IMR-90 (cell line): Measurements from ENCODE around the gene OXLD1. TPM values are rescaled to one million over a fixed set of nuclear protein-coding genes. Genes with fewer than 3 reads are reported as not detected.

ENCODE experiments used
- ATAC-seq: fragments of 200-7000 bp; cut with Tn5 transposase; 2 replicates; pipeline ENCODE4 v1.9.1; 2020; ENCODE audit warnings: low read depth, mild to moderate bottlenecking, moderate library complexity
- BruUV-seq: library from RNA; stranded (reverse); fragments of 400-500 nt; replicated peaks from 2 replicates; lab custom pipeline; 2021; lab: Mats Ljungman, UMichigan
- CTCF ChIA-PET: fragments of 300-600 bp; formaldehyde crosslinking; extraction: SDS; loops from one replicate; lab custom pipeline; 2021; ENCODE audit warnings: antibody characterized with exemption; lab: Yijun Ruan, JAX
- POLR2A ChIA-PET: fragments of 300-600 bp; sonication (Branson Sonifier 250); formaldehyde crosslinking; loops from one replicate; lab custom pipeline; 2022; ENCODE audit warnings: antibody characterized with exemption; ENCODE audit not compliant: unreplicated experiment; lab: Charles Lee
- DNase-seq: peaks from one replicate; pipeline ENCODE4 v3.0.0; 2013
- H2AFZ ChIP-seq: replicated peaks from 2 replicates; pipeline ENCODE3; 2013; ENCODE audit warnings: low read length, mild to moderate bottlenecking; ENCODE audit not compliant: poor library complexity
- H2AK5ac ChIP-seq: 2 replicates; pipeline ENCODE4 v1.6.1; 2013; ENCODE audit warnings: low read depth, low read length, inconsistent platforms
- H2AK9ac ChIP-seq: replicated peaks from 2 replicates; pipeline ENCODE3; 2013; ENCODE audit warnings: mild to moderate bottlenecking, low read depth, low read length, moderate library complexity; ENCODE audit not compliant: poor library complexity
- H2BK120ac ChIP-seq: 2 replicates; pipeline ENCODE4 v1.6.1; 2013; ENCODE audit warnings: low read depth, low read length, inconsistent platforms
- H2BK15ac ChIP-seq: 3 replicates; pipeline ENCODE4 v1.6.1; 2013; ENCODE audit warnings: low read depth, low read length, inconsistent platforms
- H2BK20ac ChIP-seq: 2 replicates; pipeline ENCODE4 v1.6.1; 2013; ENCODE audit warnings: low read depth, mild to moderate bottlenecking, inconsistent platforms, low read length, moderate library complexity
- H2BK5ac ChIP-seq: 2 replicates; pipeline ENCODE4 v1.6.1; 2013; ENCODE audit warnings: mild to moderate bottlenecking, low read depth, low read length, inconsistent platforms; ENCODE audit not compliant: poor library complexity, severe bottlenecking
- H3K14ac ChIP-seq: replicated peaks from 2 replicates; pipeline ENCODE4 v1.6.1; 2013; ENCODE audit warnings: low read depth, low read length, inconsistent platforms
- H3K18ac ChIP-seq: 2 replicates; pipeline ENCODE4 v1.6.1; 2013; ENCODE audit warnings: low read depth, low read length, control low read depth
- H3K23ac ChIP-seq: 2 replicates; pipeline ENCODE4 v1.6.1; 2013; ENCODE audit warnings: low read depth, low read length, inconsistent platforms
- H3K27ac ChIP-seq: 2 replicates; pipeline ENCODE4 v1.5.1; 2013; ENCODE audit warnings: mild to moderate bottlenecking, control low read depth, low read length; ENCODE audit not compliant: insufficient read depth
- H3K27me3 ChIP-seq: 2 replicates; pipeline ENCODE4 v1.6.1; 2013; ENCODE audit warnings: low read length; ENCODE audit not compliant: control insufficient read depth, insufficient read depth
- H3K36me3 ChIP-seq: 2 replicates; pipeline ENCODE4 v1.6.1; 2013; ENCODE audit warnings: low read length, mixed read lengths; ENCODE audit not compliant: control insufficient read depth, insufficient read depth
- H3K4ac ChIP-seq: 2 replicates; pipeline ENCODE4 v1.6.1; 2013; ENCODE audit warnings: low read depth, low read length, inconsistent platforms
- H3K4me1 ChIP-seq: 2 replicates; pipeline ENCODE4 v1.6.1; 2013; ENCODE audit warnings: low read length, mixed read lengths; ENCODE audit not compliant: control insufficient read depth, insufficient read depth
- H3K4me2 ChIP-seq: 2 replicates; pipeline ENCODE4 v1.6.1; 2013; ENCODE audit warnings: low read depth, mild to moderate bottlenecking, control low read depth, low read length, moderate library complexity
- H3K4me3 ChIP-seq: 2 replicates; pipeline ENCODE4 v1.5.1; 2013; ENCODE audit warnings: low read depth, mild to moderate bottlenecking, control low read depth, low read length, moderate library complexity; ENCODE audit not compliant: insufficient read depth
- H3K56ac ChIP-seq: 2 replicates; pipeline ENCODE4 v1.6.1; 2013; ENCODE audit warnings: low read length, inconsistent platforms; ENCODE audit not compliant: insufficient read depth; ENCODE audit errors: extremely low read depth
- H3K79me1 ChIP-seq, 2 experiments: 2 replicates each; pipeline ENCODE4 v1.6.1; 2013; ENCODE audit warnings: low read length in 2 of 2, inconsistent platforms in 1 of 2, low read depth in 1 of 2
- H3K9ac ChIP-seq: 2 replicates; pipeline ENCODE4 v1.6.1; 2013; ENCODE audit warnings: low read depth, low read length, control low read depth
- H3K9me1 ChIP-seq: 2 replicates; pipeline ENCODE4 v1.6.1; 2013; ENCODE audit warnings: low read length, inconsistent platforms; ENCODE audit not compliant: insufficient read depth
- H3K9me3 ChIP-seq: 2 replicates; pipeline ENCODE4 v1.6.1; 2013; ENCODE audit warnings: low read length; ENCODE audit not compliant: control insufficient read depth, insufficient read depth
- H4K20me1 ChIP-seq: 2 replicates; pipeline ENCODE4 v1.6.1; 2013; ENCODE audit warnings: low read length, inconsistent platforms; ENCODE audit not compliant: insufficient read depth
- H4K5ac ChIP-seq: 2 replicates; pipeline ENCODE4 v1.6.1; 2013; ENCODE audit warnings: mild to moderate bottlenecking, low read depth, low read length, control low read depth
- H4K8ac ChIP-seq, 2 experiments: 2 replicates each; pipeline ENCODE4 v1.6.1; 2013; ENCODE audit warnings: low read depth in 2 of 2, low read length in 2 of 2, control low read depth in 1 of 2, inconsistent platforms in 1 of 2
- H4K91ac ChIP-seq: 2 replicates; pipeline ENCODE4 v1.6.1; 2013; ENCODE audit warnings: low read depth, low read length, inconsistent platforms; ENCODE audit not compliant: insufficient read depth
- BHLHE40 ChIP-seq: fragments of 150-350 bp; IDR thresholded peaks from 2 replicates; pipeline ENCODE4 v1.6.1; 2016; ENCODE audit warnings: mild to moderate bottlenecking, low read depth, low read length
- FOS ChIP-seq: fragments of 150-350 bp; IDR thresholded peaks from 2 replicates; pipeline ENCODE4 v1.6.1; 2016; ENCODE audit warnings: low read depth, low read length
- MAFK ChIP-seq: IDR thresholded peaks from 2 replicates; pipeline ENCODE4 v1.6.1; 2012; ENCODE audit warnings: low read depth, low read length, improper control_type of control experiment
- MXI1 ChIP-seq: IDR thresholded peaks from 2 replicates; pipeline ENCODE4 v1.6.1; 2012; ENCODE audit warnings: low read depth, mild to moderate bottlenecking, low read length, moderate library complexity, borderline replicate concordance
- POLR2A ChIP-seq: IDR thresholded peaks from 2 replicates; pipeline ENCODE4 v1.6.1; 2012; ENCODE audit warnings: mild to moderate bottlenecking, low read depth, low read length
- RAD21 ChIP-seq: IDR thresholded peaks from 2 replicates; pipeline ENCODE4 v1.6.1; 2012; ENCODE audit warnings: low read length, improper control_type of control experiment
- RFX5 ChIP-seq: IDR thresholded peaks from 2 replicates; pipeline ENCODE4 v1.8.0; 2012; ENCODE audit warnings: low read depth, mild to moderate bottlenecking, low read length, moderate library complexity
- SMC3 ChIP-seq: fragments of 150-350 bp; IDR thresholded peaks from 2 replicates; pipeline ENCODE4 v1.6.1; 2016; ENCODE audit warnings: low read depth, mild to moderate bottlenecking, antibody characterized with exemption, low read length, moderate library complexity
- USF2 ChIP-seq: fragments of 150-350 bp; IDR thresholded peaks from 2 replicates; pipeline ENCODE4 v1.6.1; 2017; ENCODE audit warnings: mild to moderate bottlenecking, antibody characterized with exemption, low read length, low read depth
- WGBS, 2 experiments: methylation state at CpG; one replicate each; pipeline versions ENCODE4 v1.1.5 to v1.1.7; 2013; ENCODE audit warnings: missing lambda C conversion rate in 2 of 2; ENCODE audit not compliant: insufficient read length in 1 of 2; ENCODE audit errors: extremely low coverage in 2 of 2; 5-methylcytosine and 5-hydroxymethylcytosine counted together
- dilution Hi-C: fragments of 300-500 bp; cut with HindIII; formaldehyde crosslinking; loops from one replicate; pipeline ENCODE4 v1.14.3; 2018; ENCODE audit warnings: low sequenced_read_pairs; ENCODE audit not compliant: unreplicated experiment
- in situ Hi-C: fragments of 300-500 bp; cut with MboI; formaldehyde crosslinking; loops from 3 replicates; pipeline ENCODE4 v1.14.3; 2019; ENCODE audit warnings: low sequenced_read_pairs, inconsistent platforms, mixed read lengths
- intact Hi-C: fragments of 100-400 bp; cut with micrococcal nuclease; formaldehyde crosslinking; loops from 2 replicates; pipeline ENCODE4 v1.10.0; 2022
- polyA plus RNA-seq, 3 experiments: library from polyadenylated mRNA; depleted of rRNA; stranded (reverse); fragments of >200 nt; gene quantifications; 2 replicates each; pipeline ENCODE4 v1.2.3, GENCODE V29; 2012; ENCODE audit warnings: low replicate concordance in 1 of 3
- total RNA-seq: library from RNA; depleted of rRNA; stranded (reverse); fragments of >200 nt; gene quantifications from 2 replicates; pipeline ENCODE4 v1.2.3, GENCODE V29; 2012

The OXLD1 gene
- total and polyA plus RNA-seq, 2 of the 4 experiments (the other 2 are of a cell fraction) = 9.9 to 22.3 TPM

GRCh38 chr17:81684442-81684911 lies 18.1 kb upstream of the OXLD1 start:
- H3K27me3 ChIP-seq = no peaks in the 10 kb centered on the region
- peak overlapping the region; percentile 82 for H3K4ac ChIP-seq
- dilution Hi-C loops = no loop called here
- peak overlapping the region; percentile 64; the same call in 1 of the 2 replicates for H3K56ac ChIP-seq
- peak overlapping the region; percentile 21; the same call in 1 of the 2 replicates for H2BK120ac ChIP-seq
- peak overlapping the region; percentile 81 for H3K27ac ChIP-seq
- BruUV-seq = TSS peak; percentile 72
- 10% methylated on average over 4 of the region's 16 CpGs; no CpG with 5 or more reads in 1 of the 2 experiments for WGBS, 2 experiments
- peaks cover 6% of the 10 kb centered on the region; the same call in 1 of the 2 replicates for H3K9me1 ChIP-seq
- H3K14ac ChIP-seq = peak overlapping the region; percentile 79
- POLR2A ChIA-PET = interaction anchor here (0.6 kb wide), 1 partner anchor 50 kb away, joined by 10 read pairs; no protein-coding TSS in a partner anchor
- peaks cover 15 to 76% of the 10 kb centered on the region in 2 experiments; a peak in 3 of 4 replicates for H3K79me1 ChIP-seq
- DNase-seq = peak; percentile 88
- peak overlapping the region; percentile 56; the same call in 1 of the 2 replicates for H3K18ac ChIP-seq
- CTCF ChIA-PET = no interaction called here
- H3K23ac ChIP-seq = peak overlapping the region; percentile 98
- peak overlapping the region; percentile 65 to 95 for H4K8ac ChIP-seq
- H3K36me3 ChIP-seq = peaks cover 42% of the 10 kb centered on the region
- H4K91ac ChIP-seq = peak overlapping the region; percentile 75
- no peak overlapping the region; the same call in 2 of the 3 replicates for H2BK15ac ChIP-seq
- TF ChIP-seq RFX5 (no peak), MXI1 (peak; percentile 83; the same call in 1 of the 2 replicates), RAD21 (no peak), FOS (peak; percentile 73), SMC3 (no peak), POLR2A (no peak; the same call in 1 of the 2 replicates), BHLHE40 (peak; percentile 71), MAFK (no peak), USF2 (peak; percentile 66)
- H4K5ac ChIP-seq = peak overlapping the region; percentile 72
- intact Hi-C loops = no loop called here
- H2AK5ac ChIP-seq = peak overlapping the region; percentile 99
- peak overlapping the region; percentile 99 for H3K4me2 ChIP-seq
- in situ Hi-C loops = no loop called here
- H3K4me3 ChIP-seq = peak overlapping the region; percentile 59
- H3K4me1 ChIP-seq = peaks cover 10% of the 10 kb centered on the region
- H2BK5ac ChIP-seq = peak overlapping the region; percentile 75
- H2AFZ ChIP-seq = peak overlapping the region; percentile 87
- ATAC-seq = no peak; the same call in 1 of the 2 replicates
- H3K9ac ChIP-seq = peak overlapping the region; percentile 90
- H2AK9ac ChIP-seq = peak overlapping the region; percentile 97
- H4K20me1 ChIP-seq = peaks cover 56% of the 10 kb centered on the region
- no peak overlapping the region for H2BK20ac ChIP-seq
- H3K9me3 ChIP-seq = no peaks in the 10 kb centered on the region
